Measurements from ENCODE around the gene MARCHF3.

Gene MARCHF3

GRCh38 chr5:126849101-126849678 lies 181.2 kb downstream of the MARCHF3 start:
- Histone ChIP-seq H3K4me3 (ENCODE audit: low read length) (no peak overlapping the region), H3K36me3 (replicated peaks; ENCODE audit: insufficient read depth, low read length) (no peaks in the 10 kb centered on the region), H3K9me2 (replicated peaks; ENCODE audit: insufficient read depth, low read length) (no peaks in the 10 kb centered on the region), H3K9ac (ENCODE audit: low read length) (no peak overlapping the region), H3K9me3 (replicated peaks; ENCODE audit: insufficient read depth, low read length) (no peaks in the 10 kb centered on the region), H3K4me1 (ENCODE audit: low read length) (no peaks in the 10 kb centered on the region), H3K27me3 (replicated peaks; ENCODE audit: insufficient read depth, low read length) (no peaks in the 10 kb centered on the region), H3K27ac (ENCODE audit: low read length) (no peak overlapping the region), H2AFZ (ENCODE audit: low read length) (no peak overlapping the region), H3F3A (ENCODE audit: insufficient read depth, low read length) (no peaks in the 10 kb centered on the region; the same call in 1 of the 2 replicates), H3K79me2 (ENCODE audit: low read length) (no peaks in the 10 kb centered on the region), H4K20me1 (ENCODE audit: insufficient read depth, low read length) (no peaks in the 10 kb centered on the region), H3K4me2 (ENCODE audit: low read depth, low read length) (no peak overlapping the region)
- DNase-seq: no peak
- TF ChIP-seq CTCF (IDR thresholded peaks at IDR 0.05; ENCODE audit: low read length): no peak
- no peak for TF ChIP-seq EZH2 (optimal IDR thresholded peaks at IDR 0.05; ENCODE audit: low read depth, low read length)
- TF ChIP-seq EZH2phosphoT487 (IDR thresholded peaks at IDR 0.05; ENCODE audit: low read length): no peak

GRCh38 chr5:126848253-126848652 lies 182.1 kb downstream of the MARCHF3 start:
- no peaks in the 10 kb centered on the region for H4K20me1 ChIP-seq (ENCODE audit: insufficient read depth, low read length)
- H3K4me3 ChIP-seq (ENCODE audit: low read length): no peak overlapping the region
- H3K36me3 ChIP-seq (replicated peaks; ENCODE audit: insufficient read depth, low read length): no peaks in the 10 kb centered on the region
- H3K27ac ChIP-seq (ENCODE audit: low read length): no peak overlapping the region
- no peak overlapping the region for H3K9ac ChIP-seq (ENCODE audit: low read length)
- H3F3A ChIP-seq (ENCODE audit: insufficient read depth, low read length): no peaks in the 10 kb centered on the region; the same call in 1 of the 2 replicates
- no peaks in the 10 kb centered on the region for H3K27me3 ChIP-seq (replicated peaks; ENCODE audit: insufficient read depth, low read length)
- H3K9me3 ChIP-seq (replicated peaks; ENCODE audit: insufficient read depth, low read length): no peaks in the 10 kb centered on the region
- no peak overlapping the region for H2AFZ ChIP-seq (ENCODE audit: low read length)
- DNase-seq: no peak
- H3K4me2 ChIP-seq (ENCODE audit: low read depth, low read length): no peak overlapping the region
- H3K9me2 ChIP-seq (replicated peaks; ENCODE audit: insufficient read depth, low read length): no peaks in the 10 kb centered on the region
- H3K79me2 ChIP-seq (ENCODE audit: low read length): no peaks in the 10 kb centered on the region
- no peaks in the 10 kb centered on the region for H3K4me1 ChIP-seq (ENCODE audit: low read length)
- TF ChIP-seq CTCF (IDR thresholded peaks at IDR 0.05; ENCODE audit: low read length) (no peak), EZH2 (optimal IDR thresholded peaks at IDR 0.05; ENCODE audit: low read depth, low read length) (no peak), EZH2phosphoT487 (IDR thresholded peaks at IDR 0.05; ENCODE audit: low read length) (no peak)

- DNase-seq: no peak
- Histone ChIP-seq H3K79me2 (ENCODE audit: low read length) (no peaks in the 10 kb centered on the region), H3K9me2 (replicated peaks; ENCODE audit: insufficient read depth, low read length) (no peaks in the 10 kb centered on the region), H3K4me2 (ENCODE audit: low read depth, low read length) (no peak overlapping the region), H3F3A (ENCODE audit: insufficient read depth, low read length) (no peaks in the 10 kb centered on the region; the same call in 1 of the 2 replicates), H2AFZ (ENCODE audit: low read length) (no peak overlapping the region), H3K27me3 (replicated peaks; ENCODE audit: insufficient read depth, low read length) (no peaks in the 10 kb centered on the region), H3K36me3 (replicated peaks; ENCODE audit: insufficient read depth, low read length) (no peaks in the 10 kb centered on the region), H3K27ac (ENCODE audit: low read length) (no peak overlapping the region), H3K9me3 (replicated peaks; ENCODE audit: insufficient read depth, low read length) (no peaks in the 10 kb centered on the region), H3K9ac (ENCODE audit: low read length) (no peak overlapping the region), H4K20me1 (ENCODE audit: insufficient read depth, low read length) (no peaks in the 10 kb centered on the region), H3K4me1 (ENCODE audit: low read length) (no peaks in the 10 kb centered on the region), H3K4me3 (ENCODE audit: low read length) (no peak overlapping the region)
- no peak for TF ChIP-seq EZH2 (optimal IDR thresholded peaks at IDR 0.05; ENCODE audit: low read depth, low read length)
- TF ChIP-seq CTCF (IDR thresholded peaks at IDR 0.05; ENCODE audit: low read length): no peak
- TF ChIP-seq EZH2phosphoT487 (IDR thresholded peaks at IDR 0.05; ENCODE audit: low read length): no peak
Observed at GRCh38 chr5:126847826-126848251, 182.5 kb downstream of the MARCHF3 start.

Data from MM.1S (cell line).